HG03025 (cell line): ENCODE data around the gene CNDP1.

ENCODE experiments used
- ATAC-seq: cut with Tn5 transposase; IDR thresholded peaks from one replicate; pipeline ENCODE4 v1.9.1; 2021; ENCODE audit warnings: mild to moderate bottlenecking, moderate library complexity; ENCODE audit not compliant: unreplicated experiment, low FRiP score

The CNDP1 gene

DNA sequence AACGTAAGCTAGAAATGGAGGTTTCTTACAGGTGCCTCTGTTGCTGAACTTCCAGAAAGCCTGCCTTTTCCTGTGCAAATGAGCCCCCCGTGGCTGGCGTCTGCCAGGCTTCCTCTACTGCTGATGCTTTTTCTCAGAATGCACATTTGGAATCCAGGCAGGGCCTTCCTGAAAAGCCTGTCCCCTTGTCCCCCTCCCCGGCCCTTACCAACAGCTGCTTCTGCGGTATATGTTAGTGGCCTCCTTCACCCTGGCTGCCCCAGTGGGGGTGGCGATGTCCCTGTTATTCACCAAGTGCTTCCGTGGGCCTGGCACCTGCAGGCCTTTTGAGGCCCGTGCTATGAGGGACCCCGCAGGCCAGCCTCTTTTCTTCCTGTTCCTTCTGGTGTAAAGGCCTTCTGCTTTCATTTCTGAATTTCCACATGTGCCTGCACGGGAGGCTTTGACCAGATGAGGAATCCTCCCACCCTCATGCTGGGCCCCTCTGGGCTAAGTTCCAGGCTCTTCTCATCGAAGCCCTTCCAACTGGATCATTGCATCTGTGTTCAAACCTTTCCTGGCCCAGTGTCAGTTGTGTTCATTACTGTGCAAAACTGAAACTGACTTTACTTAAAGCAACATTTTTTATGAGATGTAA, 27.7 kb upstream of the CNDP1 start:
- ATAC-seq, result no peak

DNA sequence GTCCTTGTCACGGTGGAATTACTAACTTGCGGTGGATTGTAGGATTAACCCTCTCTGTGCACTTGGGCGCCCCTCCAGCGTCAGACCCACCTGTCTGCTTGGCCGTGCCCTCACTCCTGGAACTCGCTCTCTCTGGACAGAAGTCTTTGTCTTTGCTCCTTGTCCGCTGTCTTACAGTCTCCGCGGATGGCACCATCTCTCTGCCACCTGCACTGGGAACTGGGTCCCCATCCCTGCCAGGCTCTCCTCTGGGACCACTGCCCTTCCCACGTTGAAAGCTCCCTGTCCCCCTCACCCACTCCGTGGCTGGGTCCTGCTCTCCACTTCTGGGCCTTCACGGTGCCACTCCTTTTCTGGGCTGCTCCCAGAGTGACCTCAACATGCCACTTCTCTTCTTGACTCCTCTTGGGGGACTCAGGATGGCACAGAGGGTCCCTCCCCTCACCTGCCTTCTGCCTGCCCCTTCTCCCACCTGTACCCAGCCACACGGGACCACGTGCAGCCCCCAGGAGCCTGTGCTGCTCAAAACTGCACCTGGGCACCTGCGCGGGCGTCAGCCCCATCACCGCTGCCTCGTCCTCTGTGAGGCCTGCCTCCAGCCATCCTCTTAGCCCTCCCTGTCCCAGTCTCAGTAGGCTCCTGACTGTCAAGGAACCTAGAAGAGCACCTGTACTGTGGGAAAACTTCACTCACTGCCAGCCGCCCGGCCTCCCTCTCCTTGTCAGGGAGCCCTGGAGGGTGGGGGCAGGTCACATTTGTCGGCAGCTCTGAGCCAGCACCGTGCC, 27.0 kb upstream of the CNDP1 start:
- ATAC-seq, result no peak

DNA sequence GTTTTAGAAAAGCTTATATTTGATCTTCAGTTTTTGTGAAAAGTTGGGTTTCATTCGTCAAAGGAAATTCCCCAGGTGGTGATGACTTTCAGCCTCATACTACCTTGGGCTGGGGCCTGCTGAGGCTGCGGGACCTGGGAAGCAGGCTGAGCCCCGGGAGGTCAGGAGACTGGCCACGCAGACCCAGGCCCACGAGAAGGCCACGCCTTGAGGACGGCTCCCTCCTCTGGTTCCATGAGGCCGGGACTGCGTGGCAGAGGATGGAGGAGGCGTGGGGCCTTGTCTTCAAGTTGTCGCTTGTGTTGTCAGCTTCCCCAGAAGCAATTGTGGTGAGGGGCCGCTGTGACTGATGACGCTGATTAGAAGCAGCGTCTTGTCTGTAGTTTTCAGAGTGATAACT, 26.4 kb upstream of the CNDP1 start:
- no peak for ATAC-seq

DNA sequence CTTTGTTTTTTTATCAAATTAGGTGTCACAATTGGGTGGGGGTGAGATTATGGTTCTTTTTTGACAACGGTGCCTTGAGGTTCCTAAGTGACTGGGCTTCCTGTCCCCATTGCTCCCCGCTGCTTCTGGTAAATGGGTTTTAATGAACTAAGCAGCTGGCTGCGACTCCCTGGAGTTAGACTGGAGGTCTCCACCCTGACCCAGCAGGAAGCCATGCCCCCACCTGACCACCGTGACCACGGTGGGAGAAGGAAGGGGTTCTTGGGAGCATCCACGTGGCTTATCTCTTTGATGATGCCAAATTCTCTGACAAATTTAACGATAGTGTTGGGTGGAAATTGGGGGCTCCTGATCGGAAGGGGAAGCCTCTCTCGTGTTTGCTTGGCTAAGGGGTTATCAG, 25.9 kb upstream of the CNDP1 start:
- no peak for ATAC-seq

DNA sequence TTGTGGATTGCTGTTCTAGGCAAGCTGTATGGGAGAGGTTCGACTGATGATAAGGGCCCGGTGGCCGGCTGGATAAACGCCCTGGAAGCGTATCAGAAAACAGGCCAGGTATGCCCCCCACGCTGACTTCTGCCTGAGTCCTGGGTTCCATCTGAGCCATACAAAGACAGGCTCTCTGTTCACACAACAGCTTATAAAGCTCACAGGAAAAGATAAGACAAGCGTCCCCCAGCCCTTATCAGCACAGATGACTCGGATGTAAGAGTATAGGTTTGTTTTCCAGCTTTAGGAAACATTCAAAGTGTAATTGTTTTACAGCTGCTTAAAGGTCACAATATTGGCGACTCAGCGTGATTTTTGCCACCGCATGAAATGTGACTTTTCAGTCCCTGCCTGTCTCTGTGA, 25.5 kb upstream of the CNDP1 start:
- no peak for ATAC-seq

DNA sequence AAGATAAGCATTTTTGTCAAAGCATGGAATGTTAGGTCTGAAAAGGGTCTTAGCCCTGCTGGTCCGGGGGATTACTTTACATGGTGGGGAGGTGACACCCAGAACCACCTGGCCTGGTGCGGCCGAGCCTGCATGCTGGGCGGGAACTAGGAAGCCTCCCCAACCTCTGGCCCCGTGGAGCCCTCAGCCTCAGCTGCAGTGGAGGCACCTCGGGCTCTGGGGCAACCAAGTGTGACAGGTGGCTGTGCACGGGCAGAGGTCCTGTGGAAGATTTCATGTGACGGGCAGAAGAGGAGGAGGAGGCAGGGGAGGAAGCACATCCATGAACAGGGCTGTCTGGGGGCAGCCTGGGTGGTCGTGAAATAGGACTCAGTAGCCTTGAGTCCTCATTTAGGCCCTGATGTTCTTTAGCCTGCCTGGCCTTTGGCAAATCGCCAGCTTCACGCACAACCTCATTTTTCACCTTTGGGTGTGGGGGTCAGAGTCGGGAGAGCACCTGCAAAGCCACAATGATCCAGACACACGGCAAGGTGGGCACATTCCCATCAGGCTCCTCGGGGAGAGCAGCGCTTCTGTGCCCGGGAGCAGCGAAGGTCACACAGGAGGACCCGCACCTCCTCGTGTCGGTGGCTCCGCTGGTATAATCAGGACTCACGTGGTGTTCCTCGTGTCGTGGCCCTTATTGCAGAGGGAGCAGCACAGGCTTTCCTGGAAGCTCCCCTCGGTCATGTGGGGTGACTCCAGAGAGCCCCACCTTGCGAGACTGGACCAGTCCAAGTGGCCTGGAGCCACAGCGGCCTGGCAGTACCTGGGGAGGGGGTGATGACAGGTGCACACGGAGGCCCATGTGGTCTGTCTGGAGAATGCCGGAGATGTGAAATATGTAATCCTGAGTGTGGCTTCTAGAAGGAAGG, 24.2 kb upstream of the CNDP1 start:
- no peak for ATAC-seq

DNA sequence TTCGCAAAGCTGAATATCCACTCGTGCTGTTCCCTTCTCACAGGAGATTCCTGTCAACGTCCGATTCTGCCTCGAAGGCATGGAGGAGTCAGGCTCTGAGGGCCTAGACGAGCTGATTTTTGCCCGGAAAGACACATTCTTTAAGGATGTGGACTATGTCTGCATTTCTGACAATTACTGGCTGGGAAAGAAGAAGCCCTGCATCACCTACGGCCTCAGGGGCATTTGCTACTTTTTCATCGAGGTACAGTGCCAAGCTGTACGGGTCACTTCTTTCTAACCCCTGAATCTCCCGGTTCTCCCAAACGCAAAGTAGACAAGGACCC, 23.6 kb upstream of the CNDP1 start:
- ATAC-seq, result no peak

DNA sequence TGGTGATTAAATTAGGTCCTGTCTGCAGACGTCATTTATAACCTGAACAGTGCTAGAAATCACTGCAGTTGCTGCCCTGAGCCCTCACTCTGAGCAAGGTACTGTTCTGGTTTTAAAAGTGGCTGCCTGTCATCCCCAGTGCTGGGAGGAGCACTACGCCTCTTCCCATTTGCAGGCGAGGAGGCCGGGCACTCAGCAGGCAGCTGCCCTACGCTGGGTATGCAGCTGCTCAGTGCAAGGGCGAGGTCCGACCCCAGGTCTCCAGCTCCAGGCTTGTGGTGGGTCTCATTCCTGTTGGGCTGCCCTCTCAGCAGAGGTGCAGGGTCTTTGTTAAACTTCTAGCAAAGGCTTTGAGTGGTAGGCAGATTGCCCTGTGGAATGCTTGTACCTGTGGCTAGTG, 22.5 kb upstream of the CNDP1 start:
- no peak for ATAC-seq

DNA sequence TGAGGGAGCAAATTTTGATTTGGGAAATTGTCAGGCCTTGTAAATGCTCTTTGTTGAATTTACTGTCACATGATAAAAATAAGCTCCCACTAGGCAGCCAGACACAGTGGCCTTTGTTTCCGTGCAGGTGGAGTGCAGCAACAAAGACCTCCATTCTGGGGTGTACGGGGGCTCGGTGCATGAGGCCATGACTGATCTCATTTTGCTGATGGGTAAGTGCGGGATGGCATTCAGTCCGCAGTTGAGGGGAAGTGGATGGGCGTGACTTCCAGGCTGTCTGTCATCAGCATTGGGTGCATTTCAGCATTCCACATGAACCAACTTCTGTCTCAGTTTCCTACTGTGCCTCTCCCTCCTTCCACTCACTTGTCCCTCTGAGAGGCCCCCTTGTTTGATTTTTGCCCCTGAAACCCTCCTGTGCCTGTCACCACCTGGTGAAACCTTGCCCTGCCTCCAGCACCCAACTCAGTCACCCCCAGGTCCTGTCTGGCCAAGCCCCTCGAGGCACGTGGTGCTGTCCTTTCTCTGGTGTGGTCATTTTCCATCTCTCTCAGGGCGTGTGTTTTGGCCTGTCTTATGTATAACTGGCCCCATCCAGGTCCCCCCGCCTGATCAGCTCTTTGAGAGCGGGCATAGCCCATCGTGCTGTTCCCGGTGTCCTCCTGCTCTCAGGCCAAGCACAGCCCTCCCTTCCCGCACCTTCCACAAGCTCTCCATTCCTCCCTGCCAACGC, 21.8 kb upstream of the CNDP1 start:
- no peak for ATAC-seq

DNA sequence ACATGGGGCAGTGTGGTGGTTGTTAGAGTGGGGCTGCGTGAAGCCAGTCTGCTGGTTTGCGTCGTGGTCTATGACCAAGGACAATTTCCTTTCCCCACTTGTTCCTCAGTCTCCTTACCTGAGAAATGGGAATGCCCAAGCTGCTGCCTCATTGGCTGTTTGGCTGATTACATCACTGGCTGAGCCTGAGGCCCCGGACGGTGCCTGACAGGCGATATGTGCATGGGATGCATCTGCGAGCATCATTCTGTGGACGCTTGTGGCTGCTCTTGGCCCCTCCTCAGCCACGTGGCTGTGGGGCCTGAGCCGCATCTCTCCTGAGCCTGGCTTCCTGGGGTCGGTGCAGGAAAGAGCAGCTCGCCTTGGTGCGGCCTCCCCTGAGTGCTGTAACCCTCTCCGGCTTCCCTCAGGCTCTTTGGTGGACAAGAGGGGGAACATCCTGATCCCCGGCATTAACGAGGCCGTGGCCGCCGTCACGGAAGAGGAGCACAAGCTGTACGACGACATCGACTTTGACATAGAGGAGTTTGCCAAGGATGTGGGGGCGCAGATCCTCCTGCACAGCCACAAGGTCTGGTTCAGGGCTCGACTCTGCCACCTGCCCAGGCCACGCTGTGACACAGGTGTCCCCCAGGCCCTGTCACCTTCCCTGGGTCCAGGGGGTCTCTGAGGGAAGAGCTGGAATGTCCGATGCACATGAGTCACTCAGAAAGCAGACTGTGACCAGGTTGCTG, 21.0 kb upstream of the CNDP1 start:
- ATAC-seq, result no peak

DNA sequence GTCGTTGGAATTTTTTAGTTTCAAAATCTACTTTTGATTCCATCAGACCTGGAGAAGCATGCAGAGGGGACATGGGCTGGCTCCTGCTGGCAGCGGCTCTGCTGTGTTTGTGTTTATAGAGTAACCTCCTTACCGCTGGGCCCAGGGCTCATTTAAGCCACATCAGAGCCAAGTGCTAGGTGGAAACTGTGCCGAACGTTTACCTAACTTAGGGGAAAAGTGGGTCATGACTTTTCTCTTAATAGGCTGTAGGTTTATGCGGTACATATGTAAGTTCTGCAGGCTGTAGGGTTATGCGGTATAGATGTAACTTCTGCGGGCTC, 20.5 kb upstream of the CNDP1 start:
- no peak for ATAC-seq

DNA sequence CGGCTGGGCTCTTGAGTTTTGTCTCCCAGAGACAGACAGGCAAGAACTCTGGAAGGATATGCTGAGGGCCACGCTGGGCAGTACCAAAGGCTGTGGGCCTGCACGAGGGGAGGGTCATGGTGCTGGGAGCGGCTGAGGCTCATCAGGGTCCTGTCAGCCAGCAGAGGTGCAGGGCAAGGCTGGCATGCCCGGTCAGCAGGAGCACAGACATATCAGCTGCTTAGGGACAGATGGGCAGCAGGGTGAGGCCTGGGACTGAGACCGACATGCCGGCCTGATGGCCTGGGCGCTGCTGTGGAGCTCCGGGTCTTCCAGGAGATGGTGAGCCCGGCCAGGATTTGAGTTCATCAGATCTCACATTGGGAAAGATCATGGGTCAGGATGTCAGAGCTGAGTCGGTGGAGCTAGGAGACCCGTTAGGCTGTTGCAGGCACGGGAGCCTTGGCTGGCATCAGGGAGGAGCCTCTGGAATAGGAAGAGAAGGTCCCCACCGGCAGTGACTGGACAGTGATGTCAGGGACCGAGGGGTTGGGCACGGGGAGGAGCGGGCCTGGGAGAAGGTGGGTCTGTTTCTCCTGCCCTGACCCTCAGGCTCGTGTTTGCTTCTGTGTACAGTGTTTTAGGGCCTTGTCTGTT, 19.3 kb upstream of the CNDP1 start:
- ATAC-seq, result no peak

DNA sequence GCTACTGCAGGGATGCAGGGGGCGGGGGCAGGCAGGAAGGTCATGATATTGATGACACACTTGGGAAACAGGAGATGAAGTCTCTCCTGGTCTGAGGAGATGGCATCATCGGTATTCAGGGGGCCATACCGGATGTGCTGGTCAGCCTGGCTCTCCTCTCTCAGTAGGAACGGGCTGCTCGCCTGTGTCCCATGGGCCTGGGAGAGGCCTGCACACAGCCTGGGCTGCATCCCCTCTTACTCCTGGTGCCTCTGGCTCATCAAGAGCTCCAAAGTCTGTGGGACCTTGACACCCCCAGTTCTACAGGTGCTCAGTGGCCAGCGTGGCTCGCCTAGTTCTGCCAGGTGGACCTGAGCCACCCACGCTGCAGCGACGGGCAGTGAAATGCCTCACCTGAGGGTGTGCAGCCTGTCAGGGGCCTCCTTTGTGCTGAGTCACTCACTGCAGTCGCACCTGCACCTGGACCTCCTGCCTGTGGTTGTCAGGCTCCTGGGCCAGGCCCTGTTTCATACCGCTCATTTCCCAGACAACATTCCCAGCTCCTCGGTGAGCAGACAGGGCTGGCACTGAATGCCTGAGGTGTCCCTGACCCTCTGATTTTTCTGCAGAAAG, 18.6 kb upstream of the CNDP1 start:
- no peak for ATAC-seq

DNA sequence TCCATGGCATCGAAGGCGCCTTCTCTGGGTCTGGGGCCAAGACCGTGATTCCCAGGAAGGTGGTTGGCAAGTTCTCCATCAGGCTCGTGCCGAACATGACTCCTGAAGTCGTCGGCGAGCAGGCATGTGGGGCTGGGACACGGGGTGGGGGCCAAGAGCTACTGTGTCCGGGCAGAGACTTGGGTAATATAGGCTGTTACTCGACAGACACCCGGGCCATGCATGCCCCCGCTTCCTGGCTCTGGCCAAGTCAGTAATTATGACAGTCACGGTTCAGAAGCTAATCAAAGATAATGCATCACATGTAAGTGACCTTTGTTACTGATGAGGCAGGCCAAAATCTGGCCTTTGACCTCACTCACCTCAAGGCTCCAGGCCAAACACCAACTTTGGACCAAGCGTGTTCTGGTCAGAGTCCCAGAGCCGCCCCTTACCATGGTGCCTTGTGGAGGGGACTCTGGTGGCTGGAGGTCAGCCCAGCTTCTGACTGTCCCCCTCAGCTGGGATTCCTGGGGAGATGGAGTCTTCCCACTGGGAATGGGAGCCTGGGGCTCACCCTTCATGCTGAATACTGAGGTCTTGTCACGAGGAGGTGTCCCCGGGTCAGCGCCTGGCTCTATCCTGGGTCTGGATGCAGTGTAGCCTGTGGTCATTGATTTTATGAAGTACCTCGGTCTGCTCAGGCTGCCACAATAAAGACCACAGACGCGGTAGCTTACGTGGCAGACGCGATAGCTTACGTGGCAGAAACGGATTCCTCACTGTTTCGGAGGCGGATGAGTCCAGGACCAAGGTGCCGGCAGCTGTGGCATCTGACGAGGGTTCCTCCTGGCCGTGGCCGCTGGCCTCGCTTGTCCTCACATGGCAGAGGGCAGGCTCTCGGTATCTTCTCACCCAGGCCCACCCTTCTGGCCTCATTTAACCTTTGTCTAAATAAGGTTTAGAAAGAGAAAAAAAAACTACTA, 17.7 kb upstream of the CNDP1 start:
- no peak for ATAC-seq

DNA sequence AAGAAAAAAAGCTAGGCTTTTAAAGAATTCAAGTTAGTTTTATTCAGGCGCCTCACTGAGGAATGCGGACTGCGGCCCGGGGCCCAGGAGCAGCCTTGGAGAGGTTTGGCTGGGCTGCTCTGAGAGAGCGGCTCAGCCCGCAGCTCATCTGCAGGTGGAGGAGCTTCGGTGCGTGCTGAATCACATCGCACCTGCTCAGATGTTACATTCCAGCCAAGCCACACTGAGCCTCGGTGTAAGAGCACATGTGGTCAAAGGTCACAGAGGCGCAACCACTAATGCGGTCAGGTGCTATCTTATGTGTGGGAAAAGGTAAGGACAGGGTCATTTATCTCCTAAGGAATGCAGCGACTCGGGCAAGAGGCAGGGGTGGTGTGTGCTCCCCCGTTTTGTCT, 17.1 kb upstream of the CNDP1 start:
- no peak for ATAC-seq

DNA sequence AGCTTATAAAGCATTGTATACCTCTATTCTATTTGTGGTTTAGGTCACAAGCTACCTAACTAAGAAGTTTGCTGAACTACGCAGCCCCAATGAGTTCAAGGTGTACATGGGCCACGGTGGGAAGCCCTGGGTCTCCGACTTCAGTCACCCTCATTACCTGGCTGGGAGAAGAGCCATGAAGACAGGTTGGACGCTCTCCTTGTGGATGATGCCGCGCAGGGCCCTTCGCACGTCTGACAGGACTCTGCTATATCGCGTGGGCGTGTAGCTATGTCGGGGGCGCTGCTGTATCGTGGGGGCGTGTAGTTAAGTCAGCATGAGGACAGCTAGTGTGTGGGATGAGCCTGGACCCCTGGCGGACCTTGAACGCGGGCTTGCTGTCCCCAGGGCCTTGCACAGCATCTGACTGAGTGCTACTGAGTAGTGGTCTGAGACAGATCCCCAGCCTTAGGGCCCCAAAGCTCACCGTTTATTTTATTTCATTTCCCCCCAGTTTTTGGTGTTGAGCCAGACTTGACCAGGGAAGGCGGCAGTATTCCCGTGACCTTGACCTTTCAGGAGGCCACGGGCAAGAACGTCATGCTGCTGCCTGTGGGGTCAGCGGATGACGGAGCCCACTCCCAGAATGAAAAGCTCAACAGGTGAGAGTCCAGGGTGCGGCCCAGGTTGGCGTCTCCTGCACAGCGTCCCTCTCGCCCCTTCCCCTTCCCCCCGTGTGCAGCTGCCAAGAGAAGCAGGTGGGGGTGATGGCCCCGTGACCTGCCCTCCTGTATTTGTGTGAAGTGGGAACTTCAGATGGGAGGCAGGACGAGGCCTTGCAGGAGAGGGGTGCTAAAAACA, 15.6 kb upstream of the CNDP1 start:
- no peak for ATAC-seq

DNA sequence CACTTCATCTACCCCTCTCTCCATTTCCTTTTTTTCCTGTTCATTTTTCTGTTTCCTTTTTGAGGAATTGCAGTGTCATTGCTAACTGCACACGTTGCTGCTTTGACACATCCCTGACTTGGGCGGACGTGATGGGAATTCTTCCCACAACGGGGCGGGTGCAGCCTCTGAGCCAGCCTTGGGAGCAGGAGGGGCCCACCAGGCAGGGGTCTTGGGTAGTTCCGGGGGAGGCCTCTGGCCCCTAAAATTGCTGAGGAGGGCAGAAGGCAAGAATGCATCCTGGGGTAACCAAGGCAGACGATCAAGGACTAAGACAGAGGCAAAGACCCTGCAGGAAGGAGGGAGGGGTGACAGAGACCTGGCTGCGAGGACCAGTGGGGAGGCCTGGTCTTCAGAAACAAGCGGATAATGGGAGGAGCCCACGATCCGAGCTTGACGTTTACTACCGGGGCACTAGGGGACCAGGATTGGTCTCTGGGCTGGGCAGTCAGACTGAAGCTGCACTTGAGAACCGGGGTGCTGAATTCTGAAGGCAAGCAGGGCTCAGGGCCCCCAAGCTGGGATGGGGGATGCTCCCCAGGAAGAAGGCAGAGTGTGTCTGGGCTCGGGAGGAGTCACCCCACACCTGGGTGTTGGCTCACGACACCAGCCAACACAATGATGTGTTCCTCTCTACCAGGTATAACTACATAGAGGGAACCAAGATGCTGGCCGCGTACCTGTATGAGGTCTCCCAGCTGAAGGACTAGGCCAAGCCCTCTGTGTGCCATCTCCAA, 14.8 kb upstream of the CNDP1 start:
- no peak for ATAC-seq
